Stimulated activated CD4-positive, alpha-beta T cell treated with anti-CD3 and anti-CD28 coated beads, Interleukin-1b, Interleukin-23, amount 100 ng/mL, for 48 hours (primary cell): ENCODE data around the gene PCK2.

Experiments used
- DNase-seq: peaks from one replicate; pipeline ENCODE4 v3.0.0-alpha.2; 2020

Gene PCK2

GRCh38 chr14:24121210-24121609, 27.1 kb downstream of the PCK2 start:
- DNase-seq = no peak

DNA sequence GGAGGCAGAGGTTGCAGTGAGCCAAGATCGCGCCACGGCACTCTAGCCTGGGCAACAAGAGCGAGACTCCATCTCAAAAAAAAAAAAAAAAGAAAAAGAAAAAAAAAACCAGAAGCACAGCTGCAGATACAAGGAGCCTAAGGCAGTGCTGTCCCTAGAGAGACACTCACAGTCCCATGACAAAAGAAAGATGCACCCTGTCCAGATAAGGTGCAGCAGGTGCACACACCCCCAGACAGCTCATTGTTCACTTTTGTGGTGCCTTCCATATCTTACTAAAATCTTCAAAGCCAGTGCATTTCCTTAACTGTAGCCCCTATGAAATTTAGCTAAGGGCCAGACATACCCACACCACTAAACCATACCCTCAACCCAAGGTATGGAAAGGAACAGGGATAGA, 28.3 kb downstream of the PCK2 start:
- DNase-seq = no peak

DNA sequence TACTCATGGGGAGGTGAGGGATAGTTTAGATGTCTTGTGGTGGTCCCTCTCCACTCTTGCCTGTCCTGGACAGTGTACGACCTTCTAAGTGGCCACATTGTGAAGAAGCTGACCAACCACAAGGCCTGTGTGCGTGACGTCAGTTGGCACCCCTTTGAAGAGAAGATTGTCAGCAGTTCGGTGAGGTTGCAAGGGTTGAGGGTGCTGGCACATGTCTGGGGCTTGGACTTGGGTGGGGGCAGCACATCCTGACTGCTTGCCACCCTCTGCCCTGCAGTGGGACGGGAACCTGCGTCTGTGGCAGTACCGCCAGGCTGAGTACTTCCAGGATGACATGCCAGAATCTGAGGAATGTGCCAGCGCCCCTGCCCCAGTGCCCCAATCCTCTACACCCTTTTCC, 28.8 kb downstream of the PCK2 start:
- DNase-seq = no peak

DNA sequence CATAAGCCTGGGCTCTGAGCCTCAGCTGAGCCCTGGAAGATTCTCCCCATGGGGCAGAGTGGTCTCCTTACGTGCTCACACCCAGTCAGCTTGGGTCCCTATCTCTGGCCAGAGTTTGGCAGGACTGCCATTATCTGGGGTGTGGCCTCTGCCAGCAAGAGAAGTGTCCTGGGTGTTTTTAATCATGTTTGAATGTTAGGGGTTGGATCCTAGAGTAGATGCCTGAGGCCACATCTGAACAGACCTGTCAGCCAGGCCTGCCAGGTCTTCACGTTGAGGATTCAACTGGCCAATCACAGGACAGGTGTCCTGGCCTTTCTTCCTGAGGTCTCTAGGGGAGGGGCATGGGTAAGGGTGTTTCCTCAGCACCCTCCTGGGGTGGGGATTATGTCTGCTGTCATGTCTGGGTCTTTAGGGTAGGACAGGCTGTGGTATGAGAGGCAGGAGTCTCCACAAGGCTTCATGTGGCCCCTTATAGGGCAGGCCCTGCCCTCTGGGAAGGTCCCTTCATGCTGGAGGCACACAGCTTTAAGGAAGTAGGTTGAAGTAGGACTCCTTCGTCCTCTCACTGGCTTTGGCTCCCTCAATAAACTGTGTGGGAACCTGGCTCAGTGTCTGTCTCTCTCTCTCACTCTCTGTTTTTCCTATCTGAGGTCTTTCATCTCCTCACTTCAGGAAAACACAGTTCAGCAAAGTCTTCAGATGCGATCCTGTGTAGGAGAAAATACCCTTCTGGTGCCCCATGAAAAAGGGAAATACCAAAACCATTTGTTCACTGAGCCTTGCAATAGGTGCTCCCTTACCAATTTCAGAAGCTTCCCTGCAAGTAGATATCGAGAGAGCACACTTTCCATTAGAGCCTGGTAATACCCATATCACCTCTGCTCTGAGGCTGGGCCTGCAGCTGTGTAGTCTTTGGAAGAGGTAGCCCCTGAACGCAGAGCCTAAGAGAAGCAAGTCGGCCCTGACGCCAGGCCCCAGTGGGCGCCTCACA, 29.6 kb downstream of the PCK2 start:
- DNase-seq = no peak

DNA sequence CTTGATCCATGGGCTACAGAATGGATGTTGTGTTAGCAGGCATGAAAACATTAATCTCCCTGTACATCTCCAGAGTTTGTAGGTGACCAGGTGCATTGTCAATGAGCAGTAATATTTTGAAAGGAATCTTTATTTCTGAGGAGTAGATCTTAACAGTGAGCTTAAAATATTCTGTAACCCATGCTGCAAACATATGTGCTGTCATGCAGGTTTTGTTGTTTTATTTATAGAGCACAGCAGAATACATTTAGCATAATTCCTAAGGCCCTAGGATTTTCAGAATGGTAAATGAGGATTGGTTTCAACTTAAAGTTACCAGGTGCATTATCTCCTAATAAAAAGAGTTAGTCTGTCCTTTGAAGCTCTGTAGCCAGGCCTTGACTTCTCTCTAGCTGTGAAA, 32.8 kb downstream of the PCK2 start:
- no peak for DNase-seq

DNA sequence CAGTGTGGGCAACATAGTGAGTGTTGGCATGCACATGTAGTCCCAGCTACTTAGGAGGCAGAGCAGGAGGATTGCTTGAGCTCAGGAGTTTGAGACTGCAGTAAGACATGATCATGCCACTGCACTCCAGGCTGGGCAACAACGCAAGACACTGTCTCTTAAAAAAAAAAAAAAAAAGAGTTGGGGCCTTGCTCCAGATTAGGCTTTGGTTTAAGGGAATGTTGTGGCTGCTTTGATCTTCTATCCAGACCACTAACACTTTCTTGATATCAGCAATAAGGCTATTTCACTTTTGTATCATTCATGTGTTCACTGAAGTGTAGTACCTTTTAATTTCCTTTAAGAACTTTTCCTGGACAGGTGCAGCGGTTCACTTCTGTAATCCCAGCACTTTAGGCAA, 33.6 kb downstream of the PCK2 start:
- no peak for DNase-seq

DNA sequence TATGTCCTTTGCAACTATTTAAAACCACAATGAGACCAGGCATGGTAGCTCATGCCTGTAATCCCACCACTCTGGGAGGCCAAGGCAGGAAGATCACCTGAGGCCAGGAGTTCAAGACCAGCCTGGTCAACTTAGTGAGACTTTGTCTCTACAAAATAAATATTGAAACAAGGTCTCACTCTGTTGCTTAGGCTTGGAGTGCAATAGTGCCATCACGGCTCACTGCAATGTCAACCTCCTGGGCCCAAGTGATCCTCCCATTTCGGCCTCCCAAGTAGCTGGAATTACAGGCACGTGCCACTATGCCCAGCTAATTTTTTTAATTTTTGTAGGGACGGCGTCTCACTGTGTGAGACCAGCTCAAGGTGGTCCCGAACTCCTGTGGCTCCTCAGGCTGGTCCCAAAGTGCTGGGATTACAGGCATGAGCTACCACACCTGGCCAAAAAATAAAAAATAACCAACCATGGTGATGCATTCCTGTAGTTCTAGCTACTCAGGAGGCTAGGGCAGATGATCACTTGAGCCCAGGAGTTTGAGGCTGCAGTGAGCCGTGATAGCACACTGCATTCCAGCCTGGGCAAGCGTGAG, 35.4 kb downstream of the PCK2 start:
- DNase-seq = no peak

DNA sequence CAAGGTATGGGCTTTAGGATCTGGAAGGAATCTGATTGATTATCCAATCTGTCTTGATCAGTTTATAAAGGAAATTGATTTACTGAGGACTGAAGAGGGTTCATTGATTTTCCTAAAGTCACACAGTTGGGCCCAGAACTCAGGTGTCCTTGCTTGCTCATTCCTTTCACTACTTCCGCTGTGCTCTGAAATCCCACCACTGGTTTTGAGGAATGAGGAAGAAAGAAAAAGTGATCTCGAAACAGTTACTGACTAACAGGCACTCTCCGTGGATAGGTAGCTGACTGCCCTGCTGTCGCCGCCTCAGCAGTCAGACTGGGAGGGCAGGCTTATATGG, 36.2 kb downstream of the PCK2 start, which contains the start of gene FITM1:
Gene FITM1, plus strand, starts transcription at position 280 of the 337 bp plus-strand sequence. CDS start 905 bp downstream, outside the sequence.
- DNase-seq = no peak

DNA sequence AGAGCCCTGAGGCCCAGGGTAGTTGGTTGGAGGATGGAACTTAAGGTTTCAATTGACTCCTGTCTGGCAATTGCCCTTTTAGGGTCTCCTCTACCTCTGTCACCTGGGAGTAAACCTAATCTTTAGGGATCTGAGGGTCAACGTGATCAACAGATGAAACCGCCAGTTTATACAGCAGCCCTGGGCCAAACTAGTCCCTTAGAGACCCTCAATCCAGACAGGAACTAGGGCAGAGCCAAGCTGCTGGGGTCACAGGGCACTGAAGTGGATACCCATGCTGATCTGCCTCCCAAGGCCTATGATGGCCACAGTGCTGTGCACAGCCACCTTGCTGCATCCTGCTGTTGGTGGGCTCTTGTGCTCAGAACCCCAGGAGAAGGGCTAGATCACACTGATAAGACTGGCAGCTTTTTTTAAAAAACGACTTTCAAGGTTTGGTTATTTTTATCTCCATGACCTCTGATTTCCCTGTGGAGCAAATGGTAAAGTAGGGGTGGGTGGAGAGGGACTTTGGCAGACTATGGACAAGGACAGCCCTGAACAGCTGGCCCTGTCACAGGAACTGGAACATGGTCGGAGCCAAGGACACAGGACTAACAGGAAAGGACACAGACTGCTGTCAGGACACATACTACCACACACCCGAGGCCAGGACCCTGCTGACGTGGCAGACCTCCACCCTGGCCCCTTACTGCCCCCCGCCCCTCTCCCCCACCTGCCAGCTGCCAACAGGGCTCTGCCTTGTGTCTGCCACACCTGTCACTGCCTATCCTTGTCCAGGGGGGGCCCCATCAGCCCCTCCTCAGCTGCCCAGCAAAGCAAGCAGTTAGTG, 36.8 kb downstream of the PCK2 start:
- no peak for DNase-seq

DNA sequence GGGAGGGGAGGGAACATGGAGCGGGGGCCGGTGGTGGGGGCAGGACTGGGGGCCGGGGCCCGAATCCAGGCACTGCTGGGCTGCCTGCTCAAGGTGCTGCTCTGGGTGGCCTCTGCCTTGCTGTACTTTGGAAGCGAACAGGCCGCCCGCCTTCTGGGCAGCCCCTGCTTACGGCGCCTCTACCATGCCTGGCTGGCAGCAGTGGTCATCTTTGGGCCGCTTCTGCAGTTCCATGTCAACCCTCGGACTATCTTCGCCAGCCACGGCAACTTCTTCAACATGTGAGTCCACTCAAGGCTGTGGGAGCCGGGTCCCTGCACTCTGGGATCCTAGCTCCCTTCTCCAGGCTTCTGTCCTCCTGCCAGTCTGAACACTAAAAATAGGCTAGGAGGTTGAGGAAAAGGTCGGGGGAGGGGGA, 37.4 kb downstream of the PCK2 start:
- no peak for DNase-seq

- DNase-seq = peak; percentile 32
Observed at GRCh38 chr14:24132061-24132685, 38.1 kb downstream of the PCK2 start.

- DNase-seq = no peak
Observed at GRCh38 chr14:24132976-24133375, 38.9 kb downstream of the PCK2 start.

DNA sequence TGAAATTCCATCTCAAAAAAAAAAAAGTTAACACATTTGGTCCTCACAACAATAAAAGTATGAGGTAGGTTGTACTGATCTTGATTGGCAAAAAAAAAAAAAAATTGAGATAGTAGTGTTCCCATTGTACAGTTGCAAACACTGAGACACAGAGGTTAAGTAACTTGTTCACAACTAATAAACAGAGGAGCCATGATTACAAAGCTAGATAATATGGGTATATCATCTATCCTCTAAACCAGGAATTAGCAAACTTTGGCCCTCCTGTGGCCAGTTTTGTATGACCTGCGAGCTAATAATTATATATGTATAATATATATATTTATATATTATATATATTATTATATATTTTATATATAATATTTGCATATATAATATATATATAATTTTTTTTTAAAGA, 39.6 kb downstream of the PCK2 start:
- DNase-seq = no peak

- no peak for DNase-seq
Observed at GRCh38 chr14:24135584-24135833, 41.4 kb downstream of the PCK2 start.

GRCh38 chr14:24135834-24136683, 41.9 kb downstream of the PCK2 start, which contains the start of gene PSME1:
TSS of gene PSME1 (plus strand) at chr14:24136194. CDS start at chr14:24136263, 69 bp downstream.
- DNase-seq = peak; percentile 94

DNA sequence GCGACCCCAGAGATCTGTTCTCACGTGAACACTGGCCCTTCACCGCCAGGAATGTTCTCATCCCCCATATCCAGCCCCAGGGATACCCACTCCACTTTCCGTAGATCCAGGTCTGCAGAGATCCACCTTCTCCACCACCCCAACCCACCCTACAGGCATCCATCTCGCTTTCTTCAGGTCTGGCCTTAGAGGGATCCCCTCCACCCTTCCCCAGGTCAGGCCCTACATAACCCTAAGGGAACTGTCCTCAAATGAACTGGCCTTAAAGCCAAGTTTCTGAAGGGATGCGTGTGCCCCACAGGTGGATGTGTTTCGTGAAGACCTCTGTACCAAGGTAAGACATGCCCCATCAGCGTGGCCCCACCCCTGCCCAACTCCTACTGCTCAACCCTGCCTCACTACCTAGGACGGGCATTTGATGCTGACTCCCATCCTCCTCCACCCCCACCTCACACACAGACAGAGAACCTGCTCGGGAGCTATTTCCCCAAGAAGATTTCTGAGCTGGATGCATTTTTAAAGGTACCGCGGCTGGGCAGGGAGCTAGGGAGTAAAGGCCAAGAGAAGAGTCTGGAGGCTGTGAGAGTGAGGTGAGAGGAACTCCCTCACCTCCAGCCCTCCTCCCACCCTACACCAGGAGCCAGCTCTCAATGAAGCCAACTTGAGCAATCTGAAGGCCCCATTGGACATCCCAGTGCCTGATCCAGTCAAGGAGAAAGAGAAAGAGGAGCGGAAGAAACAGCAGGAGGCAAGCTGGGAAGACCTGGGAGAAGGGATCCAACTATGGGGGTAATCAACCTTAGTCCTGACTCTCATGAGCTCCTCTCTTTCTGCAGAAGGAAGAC, 42.8 kb downstream of the PCK2 start:
- DNase-seq = no peak

DNA sequence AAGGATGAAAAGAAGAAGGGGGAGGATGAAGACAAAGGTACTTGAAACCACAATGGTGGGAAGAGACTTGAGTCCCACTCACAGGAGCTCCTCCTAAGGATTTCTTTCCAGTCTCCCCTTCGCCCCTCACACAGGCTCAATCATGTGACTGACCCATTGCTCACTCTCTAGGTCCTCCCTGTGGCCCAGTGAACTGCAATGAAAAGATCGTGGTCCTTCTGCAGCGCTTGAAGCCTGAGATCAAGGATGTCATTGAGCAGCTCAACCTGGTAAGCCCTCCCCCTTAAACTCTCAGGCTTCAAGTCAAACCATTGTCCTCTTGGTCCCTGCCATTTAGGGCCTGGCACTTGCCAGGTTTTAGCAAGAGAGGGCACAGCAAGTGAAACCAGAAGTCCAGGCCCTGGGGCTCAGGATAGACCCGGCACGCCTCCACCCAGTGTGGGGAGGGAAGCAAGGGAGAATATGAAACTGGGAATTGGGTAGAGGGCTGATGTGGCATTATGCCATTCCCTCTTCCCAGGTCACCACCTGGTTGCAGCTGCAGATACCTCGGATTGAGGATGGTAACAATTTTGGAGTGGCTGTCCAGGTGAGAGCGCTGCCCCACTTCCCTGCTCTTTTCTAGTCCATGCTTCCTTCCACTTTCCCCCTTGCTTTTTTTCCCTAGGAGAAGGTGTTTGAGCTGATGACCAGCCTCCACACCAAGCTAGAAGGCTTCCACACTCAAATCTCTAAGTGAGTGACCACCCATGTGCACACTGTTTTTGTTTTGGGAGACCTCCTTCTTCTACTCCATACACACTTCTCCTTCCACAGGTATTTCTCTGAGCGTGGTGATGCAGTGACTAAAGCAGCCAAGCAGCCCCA, 43.7 kb downstream of the PCK2 start:
- DNase-seq = no peak

DNA sequence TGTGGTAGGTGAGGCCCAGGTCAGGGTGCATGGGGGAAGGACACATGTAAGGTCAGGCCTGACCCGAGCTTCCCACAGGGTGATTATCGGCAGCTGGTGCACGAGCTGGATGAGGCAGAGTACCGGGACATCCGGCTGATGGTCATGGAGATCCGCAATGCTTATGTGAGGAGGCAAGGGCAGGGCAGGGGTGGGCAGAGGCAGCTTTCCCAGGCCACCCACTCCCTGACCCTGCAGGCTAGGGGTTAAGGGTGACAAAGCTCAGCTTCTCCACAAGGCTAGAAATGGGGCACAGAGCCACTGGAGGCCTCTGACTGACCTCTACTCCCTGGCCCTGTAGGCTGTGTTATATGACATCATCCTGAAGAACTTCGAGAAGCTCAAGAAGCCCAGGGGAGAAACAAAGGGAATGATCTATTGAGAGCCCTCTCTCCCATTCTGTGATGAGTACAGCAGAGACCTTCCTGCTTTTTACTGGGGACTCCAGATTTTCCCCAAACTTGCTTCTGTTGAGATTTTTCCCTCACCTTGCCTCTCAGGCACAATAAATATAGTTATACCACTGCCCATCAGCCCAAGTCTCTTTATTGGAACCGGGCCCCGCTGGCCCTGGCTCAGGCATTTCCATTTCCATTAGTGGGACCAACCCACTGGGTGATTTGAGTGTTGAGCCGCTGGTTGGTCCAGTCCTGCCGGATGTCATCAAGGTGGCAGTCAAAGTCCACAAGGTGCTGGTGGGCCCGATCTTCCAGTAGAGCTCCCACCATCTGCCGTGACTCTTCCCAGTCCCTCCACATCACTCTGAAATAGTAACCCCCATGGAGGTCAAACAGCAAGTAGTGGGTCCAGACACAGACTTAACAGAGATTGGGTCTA, 44.5 kb downstream of the PCK2 start:
- no peak for DNase-seq

DNA sequence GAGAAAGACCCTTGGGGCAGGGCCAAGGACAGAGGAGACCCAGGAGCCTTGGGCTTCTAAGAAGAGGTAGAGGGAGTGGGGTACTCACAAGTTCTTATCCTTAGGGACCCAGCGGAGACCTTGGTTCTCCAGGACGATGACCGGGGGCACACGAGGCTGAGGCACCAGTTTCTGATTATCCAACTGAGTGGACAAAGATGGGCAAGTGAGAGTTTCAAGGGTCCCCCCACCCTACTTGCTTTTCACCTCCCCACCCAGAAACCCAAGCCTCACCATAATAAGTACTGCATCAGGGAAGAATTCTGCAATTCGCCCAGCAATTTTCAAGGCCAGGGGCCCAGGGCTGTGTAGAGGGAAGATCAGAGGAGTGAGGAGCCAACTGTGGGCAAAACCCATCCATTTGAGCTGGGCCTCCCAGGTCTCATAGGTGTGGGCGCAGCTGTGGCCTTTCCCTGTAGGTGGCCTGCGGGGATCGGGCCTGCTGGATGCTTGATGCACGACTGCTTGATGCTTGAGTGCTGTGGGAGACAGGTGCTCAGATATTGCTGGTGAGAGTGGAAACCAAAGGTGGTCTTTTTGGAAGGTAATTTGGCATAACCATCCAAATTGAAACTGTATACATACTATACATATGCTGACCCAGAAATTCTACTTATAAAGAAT, 45.3 kb downstream of the PCK2 start:
- peak; percentile 42 for DNase-seq
